ENCODE results near the gene OSCP1.
A peak's percentile ranks its signal among the peaks of the same experiment; 100 is the strongest.

The OSCP1 gene

GRCh38 chr1:36446746-36447145 is 3.5 kb downstream of the OSCP1 start:
- no peak for DNase-seq (ENCODE audit: low spot score)

- DNase-seq (ENCODE audit: low spot score): peak; percentile 68
Measured at GRCh38 chr1:36446271-36446670, 4.0 kb downstream of the OSCP1 start.

GRCh38 chr1:36443297-36443696 is 7.0 kb downstream of the OSCP1 start:
- DNase-seq (ENCODE audit: low spot score): no peak

GRCh38 chr1:36442337-36442736 is 7.9 kb downstream of the OSCP1 start:
- no peak for DNase-seq (ENCODE audit: low spot score)

GRCh38 chr1:36440646-36441045 is 9.6 kb downstream of the OSCP1 start:
- no peak for DNase-seq (ENCODE audit: low spot score)

- no peak for DNase-seq (ENCODE audit: low spot score)
Measured at GRCh38 chr1:36440044-36440443, 10.2 kb downstream of the OSCP1 start.

- no peak for DNase-seq (ENCODE audit: low spot score)
Measured at GRCh38 chr1:36438715-36439114, 11.5 kb downstream of the OSCP1 start.

GRCh38 chr1:36436821-36437220 is 13.4 kb downstream of the OSCP1 start:
- no peak for DNase-seq (ENCODE audit: low spot score)

- DNase-seq (ENCODE audit: low spot score): no peak
Measured at GRCh38 chr1:36433102-36433501, 17.1 kb downstream of the OSCP1 start.

GRCh38 chr1:36432616-36433015 is 17.6 kb downstream of the OSCP1 start:
- DNase-seq (ENCODE audit: low spot score): no peak

GRCh38 chr1:36425791-36426190 is 24.5 kb downstream of the OSCP1 start:
- no peak for DNase-seq (ENCODE audit: low spot score)

- DNase-seq (ENCODE audit: low spot score): no peak
Measured at GRCh38 chr1:36421649-36422048, 28.6 kb downstream of the OSCP1 start.

GRCh38 chr1:36420836-36421317 is 29.4 kb downstream of the OSCP1 start:
- DNase-seq (ENCODE audit: low spot score): peak; percentile 84

- no peak for DNase-seq (ENCODE audit: low spot score)
Measured at GRCh38 chr1:36420409-36420808, 29.8 kb downstream of the OSCP1 start.

GRCh38 chr1:36419569-36419968 is 30.7 kb downstream of the OSCP1 start:
- no peak for DNase-seq (ENCODE audit: low spot score)

- no peak for DNase-seq (ENCODE audit: low spot score)
Measured at GRCh38 chr1:36419140-36419539, 31.1 kb downstream of the OSCP1 start.

GRCh38 chr1:36417931-36418330 is 32.3 kb downstream of the OSCP1 start:
- no peak for DNase-seq (ENCODE audit: low spot score)

GRCh38 chr1:36415661-36416326 is 34.5 kb downstream of the OSCP1 start:
- DNase-seq (ENCODE audit: low spot score): no peak

GRCh38 chr1:36414384-36414783 is 35.9 kb downstream of the OSCP1 start:
- no peak for DNase-seq (ENCODE audit: low spot score)

- DNase-seq (ENCODE audit: low spot score): no peak
Measured at GRCh38 chr1:36411674-36412648, 38.3 kb downstream of the OSCP1 start.

GRCh38 chr1:36408479-36408878 is 41.8 kb downstream of the OSCP1 start:
- DNase-seq (ENCODE audit: low spot score): no peak

- DNase-seq (ENCODE audit: low spot score): no peak
Measured at GRCh38 chr1:36406440-36406839, 43.8 kb downstream of the OSCP1 start.

GRCh38 chr1:36402504-36402890 is 47.8 kb downstream of the OSCP1 start:
- no peak for DNase-seq (ENCODE audit: low spot score)

Data from D341Med (cell line).